Ovary (tissue), 9 donors: Measurements from ENCODE around the gene CPSF2. TPM values are rescaled to one million over a fixed set of nuclear protein-coding genes. Genes with fewer than 3 reads are reported as not detected.

Source experiments
- DNase-seq, 5 donors: peaks; one replicate each; pipeline ENCODE4 v3.0.0-alpha.2; 2019 to 2020
- H3K27ac ChIP-seq, 2 donors: fragments of 200-600 bp; one replicate each; pipeline versions ENCODE4 v1.5.1 to v1.8.0; 2019 to 2022
- H3K27me3 ChIP-seq: fragments of 200-600 bp; one replicate; pipeline ENCODE4 v1.8.0; 2022
- H3K36me3 ChIP-seq: fragments of 200-600 bp; sonication (generic); one replicate; pipeline ENCODE4 v1.5.1; 2019
- H3K4me1 ChIP-seq: one replicate; pipeline ENCODE4 v1.8.1; 2013; ENCODE audit warnings: mild to moderate bottlenecking, moderate library complexity; ENCODE audit not compliant: insufficient read depth
- H3K4me3 ChIP-seq: fragments of 200-600 bp; sonication (generic); one replicate; pipeline ENCODE4 v1.5.1; 2017
- H3K9me3 ChIP-seq, 2 donors: fragments of 200-600 bp in 1 of 2; sonication (generic) in 1 of 2; one replicate each; pipeline versions ENCODE4 v1.5.1 to v1.8.1; 2013 to 2019; ENCODE audit warnings: mild to moderate bottlenecking in 1 of 2, moderate library complexity in 1 of 2
- CTCF ChIP-seq, 3 donors: fragments of 450-650 bp in 2 of 3; fragments of 200-600 bp in 1 of 3; IDR thresholded peaks; one replicate each; pipeline versions ENCODE4 v1.5.1 to v1.8.0; 2016 to 2022; ENCODE audit warnings: antibody characterized with exemption in 3 of 3, mild to moderate bottlenecking in 1 of 3
- EP300 ChIP-seq: sonication (generic); formaldehyde crosslinking; IDR thresholded peaks from one replicate; pipeline ENCODE4 v1.6.1; 2017; ENCODE audit warnings: antibody characterized with exemption
- POLR2A ChIP-seq: fragments of 450-650 bp; IDR thresholded peaks from one replicate; pipeline ENCODE4 v1.6.1; 2017; ENCODE audit warnings: antibody characterized with exemption, mild to moderate bottlenecking, moderate library complexity
- WGBS, 3 donors: extraction: QIAGEN DNeasy Blood & Tissue Kit in 1 of 3; methylation state at CpG; one replicate each; pipeline versions ENCODE4 v1.1.5 to v1.1.7; 2013 to 2017; 5-methylcytosine and 5-hydroxymethylcytosine counted together
- intact Hi-C, 4 donors: fragments of 100-400 bp; cut with DNase I; formaldehyde crosslinking; loops; one replicate each; pipeline versions ENCODE4 v1.11.0 to v1.15.1; 2022 to 2023
- polyA plus RNA-seq, 2 donors: library from polyadenylated mRNA; stranded (reverse); fragments of 200-250 nt in 1 of 2; fragments of 350-450 nt in 1 of 2; fragmentation: Illumina TruSeq in 1 of 2; extraction: RNeasy Lipid Tissue Mini Kit (QIAGEN cat#74804) in 1 of 2; gene quantifications; one replicate each; pipeline ENCODE4 v1.2.3, GENCODE V29; 2013 to 2014
- total RNA-seq, 7 donors: library from RNA; depleted of rRNA in 2 of 7; stranded (reverse); fragments of >200 nt in 2 of 7; fragmentation: NEBNext Ultra II Directional in 3 of 7; extraction: Animal tissue kit (Norgen Biotek cat#: 25700) in 3 of 7; gene quantifications; one replicate each; pipeline versions ENCODE4 v1.1.0 to v1.2.4, GENCODE V29; 2016 to 2023
- donor health status: DM: no; HTN: no; CAD: no; lungs with moderate emphysema.
- donor health status: DM: no; HTN: no; CAD: no.
- donor health status: Bipolar disorder and iron deficiency.
- donor health status: DM: yes; HTN: yes; CAD: no.
- donor health status: DM: no; HTN: no; CAD: no.
- donor health status: DM: yes; HTN: yes; CAD: no.

Gene CPSF2
- total and polyA plus RNA-seq, 9 donors = 9.2 to 61.9 (median 37.7) TPM

GRCh38 chr14:92106143-92106926, 15.4 kb upstream of the CPSF2 start, which contains the start of gene ATXN3:
Gene ATXN3, minus strand, starts transcription at chr14:92106582. Its CDS starts 30 bp downstream, at chr14:92106552.
- Histone ChIP-seq H3K4me3 (peak within 1 kb of the TSS; percentile 94), H3K36me3 (no peaks in the 10 kb centered on the region), H3K4me1 (peaks cover 17% of the 10 kb centered on the region), H3K27me3 (no peaks in the 10 kb centered on the region), H3K27ac (peak within 1 kb of the TSS; percentile 95 to 97), H3K9me3 (no peaks in the 10 kb centered on the region)
- WGBS, 3 donors = 0 to 1% (median 1%) methylated on average over 54 to 66 of the region's 66 CpGs
- intact Hi-C loops = loop anchor here in 1 of 4 donors (10.0 kb wide), 1 partner anchor 592 kb away; the partner anchor contains the start of gene PPP4R3A
- TF ChIP-seq CTCF (IDR thresholded peaks at IDR 0.05) (peak; percentile 59 to 81 (median 78)), POLR2A (peak; percentile 50), EP300 (no peak)
- DNase-seq = peak; percentile 94 to 98 (median 97)

GRCh38 chr14:92108345-92109254, 13.2 kb upstream of the CPSF2 start:
- Histone ChIP-seq H3K27ac (no peak overlapping the region), H3K9me3 (no peaks in the 10 kb centered on the region), H3K4me1 (peaks cover 8% of the 10 kb centered on the region), H3K27me3 (no peaks in the 10 kb centered on the region), H3K36me3 (no peaks in the 10 kb centered on the region), H3K4me3 (no peak overlapping the region)
- 6 to 12% (median 9%) methylated on average over 11 of the region's 11 CpGs for WGBS, 3 donors
- intact Hi-C loops = loop anchor here in 1 of 4 donors (10.0 kb wide), 1 partner anchor 594 kb away; the partner anchor contains the start of gene PPP4R3A
- TF ChIP-seq CTCF (IDR thresholded peaks at IDR 0.05) = no peak
- TF ChIP-seq EP300 = no peak
- TF ChIP-seq POLR2A = no peak
- DNase-seq = no peak

GRCh38 chr14:92109490-92109889, 12.3 kb upstream of the CPSF2 start:
- no peak for TF ChIP-seq POLR2A
- H3K4me3 ChIP-seq = no peak overlapping the region
- intact Hi-C loops = loop anchor here in 1 of 4 donors (10.0 kb wide), 1 partner anchor 595 kb away; the partner anchor contains the start of gene PPP4R3A
- no peak for DNase-seq
- no peaks in the 10 kb centered on the region for H3K9me3 ChIP-seq
- H3K27ac ChIP-seq = no peak overlapping the region
- peaks cover 4% of the 10 kb centered on the region for H3K4me1 ChIP-seq
- H3K36me3 ChIP-seq = no peaks in the 10 kb centered on the region
- no peaks in the 10 kb centered on the region for H3K27me3 ChIP-seq
- 76 to 78% (median 76%) methylated on average over 5 of the region's 5 CpGs for WGBS, 3 donors

DNA sequence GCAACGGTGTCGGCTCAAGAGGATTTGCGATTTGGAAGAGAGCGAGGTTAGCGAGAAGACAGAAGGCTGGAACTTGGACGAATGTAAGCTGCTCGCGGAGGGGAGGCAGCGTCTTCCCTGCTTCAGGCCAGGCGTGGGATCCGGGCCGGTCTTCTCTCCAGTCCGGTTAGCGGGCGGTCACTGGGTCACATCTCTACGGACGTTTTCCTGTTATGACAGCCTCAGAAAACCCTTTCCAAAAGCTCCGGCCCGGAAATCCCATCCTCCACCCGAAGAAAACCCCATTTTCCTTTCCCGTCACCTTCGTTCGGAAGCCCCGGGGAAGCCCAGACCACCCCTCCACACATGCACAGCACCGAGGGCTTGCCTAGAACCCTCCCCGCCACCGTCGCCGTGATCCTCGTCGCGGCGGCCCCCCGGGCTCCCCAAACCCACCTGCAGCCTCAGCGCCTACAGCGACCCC, 531 bp upstream of the CPSF2 start:
- H3K36me3 ChIP-seq = no peaks in the 10 kb centered on the region
- peak in 1 of 5 donors; percentile 45 for DNase-seq
- intact Hi-C loops = no loop called here
- no peaks in the 10 kb centered on the region for H3K27me3 ChIP-seq
- no peaks in the 10 kb centered on the region for H3K9me3 ChIP-seq
- WGBS, 3 donors = 0% methylated on average over 36 of the region's 36 CpGs
- H3K4me3 ChIP-seq = peak overlapping the region; percentile 85
- TF ChIP-seq CTCF (IDR thresholded peaks at IDR 0.05) (no peak), POLR2A (peak; percentile 5), EP300 (no peak)
- peaks cover 10% of the 10 kb centered on the region for H3K4me1 ChIP-seq
- peak overlapping the region; percentile 36 to 87 for H3K27ac ChIP-seq
